Measurements from ENCODE around the gene TMIGD1. TPM values are rescaled to one million over a fixed set of nuclear protein-coding genes. Genes with fewer than 3 reads are reported as not detected.

The TMIGD1 gene
- total RNA-seq, 4 donors from 2014 or later: not detected

GRCh38 chr17:30304778-30305177, 29.1 kb downstream of the TMIGD1 start:
- WGBS, 2 donors: 79 to 85% methylated on average over 3 of the region's 3 CpGs
- no peaks in the 10 kb centered on the region for H3K36me3 ChIP-seq
- intact Hi-C loops (cut with DNase I): no loop called here
- no peak overlapping the region for H3K4me3 ChIP-seq
- TF ChIP-seq, protein P1, sequence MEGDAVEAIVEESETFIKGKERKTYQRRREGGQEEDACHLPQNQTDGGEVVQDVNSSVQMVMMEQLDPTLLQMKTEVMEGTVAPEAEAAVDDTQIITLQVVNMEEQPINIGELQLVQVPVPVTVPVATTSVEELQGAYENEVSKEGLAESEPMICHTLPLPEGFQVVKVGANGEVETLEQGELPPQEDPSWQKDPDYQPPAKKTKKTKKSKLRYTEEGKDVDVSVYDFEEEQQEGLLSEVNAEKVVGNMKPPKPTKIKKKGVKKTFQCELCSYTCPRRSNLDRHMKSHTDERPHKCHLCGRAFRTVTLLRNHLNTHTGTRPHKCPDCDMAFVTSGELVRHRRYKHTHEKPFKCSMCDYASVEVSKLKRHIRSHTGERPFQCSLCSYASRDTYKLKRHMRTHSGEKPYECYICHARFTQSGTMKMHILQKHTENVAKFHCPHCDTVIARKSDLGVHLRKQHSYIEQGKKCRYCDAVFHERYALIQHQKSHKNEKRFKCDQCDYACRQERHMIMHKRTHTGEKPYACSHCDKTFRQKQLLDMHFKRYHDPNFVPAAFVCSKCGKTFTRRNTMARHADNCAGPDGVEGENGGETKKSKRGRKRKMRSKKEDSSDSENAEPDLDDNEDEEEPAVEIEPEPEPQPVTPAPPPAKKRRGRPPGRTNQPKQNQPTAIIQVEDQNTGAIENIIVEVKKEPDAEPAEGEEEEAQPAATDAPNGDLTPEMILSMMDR (IDR thresholded peaks at IDR 0.05): no peak
- TF ChIP-seq POLR2A (IDR thresholded peaks at IDR 0.05): no peak
- H3K4me1 ChIP-seq: no peaks in the 10 kb centered on the region
- DNase-seq: no peak
- no peaks in the 10 kb centered on the region for H3K9me3 ChIP-seq
- H3K27ac ChIP-seq: no peak overlapping the region
- no peaks in the 10 kb centered on the region for H3K27me3 ChIP-seq

GRCh38 chr17:30302241-30302640, 31.6 kb downstream of the TMIGD1 start:
- H3K9me3 ChIP-seq: no peaks in the 10 kb centered on the region
- H3K36me3 ChIP-seq: no peaks in the 10 kb centered on the region
- intact Hi-C loops (cut with DNase I): no loop called here
- no peaks in the 10 kb centered on the region for H3K27me3 ChIP-seq
- no peak overlapping the region for H3K27ac ChIP-seq
- WGBS, 2 donors: 85 to 89% methylated on average over 3 of the region's 3 CpGs
- H3K4me3 ChIP-seq: no peak overlapping the region
- TF ChIP-seq, protein P1 (IDR thresholded peaks at IDR 0.05): no peak
- TF ChIP-seq POLR2A (IDR thresholded peaks at IDR 0.05): no peak
- DNase-seq: no peak
- H3K4me1 ChIP-seq: no peaks in the 10 kb centered on the region

DNA sequence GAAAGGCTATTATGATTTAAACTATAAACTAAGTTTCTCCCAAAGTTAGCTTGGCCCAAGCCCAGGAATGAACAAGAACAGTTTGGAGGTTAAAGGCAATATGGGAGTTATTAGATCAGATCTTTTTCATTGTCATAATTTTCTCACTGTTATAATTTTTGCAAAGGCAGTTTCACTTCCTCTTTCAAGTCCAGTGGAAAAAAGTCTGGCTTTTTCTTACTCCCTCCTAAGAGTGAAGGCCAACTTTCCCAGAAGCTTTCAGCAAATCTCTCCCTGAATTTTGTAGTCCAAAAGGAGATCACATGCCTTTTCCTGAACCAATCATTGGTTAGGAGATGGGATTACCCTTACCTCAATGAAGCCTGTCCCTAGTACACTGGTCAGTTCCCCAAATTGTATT, 33.0 kb downstream of the TMIGD1 start:
- H3K27ac ChIP-seq: no peak overlapping the region
- no peaks in the 10 kb centered on the region for H3K36me3 ChIP-seq
- no peaks in the 10 kb centered on the region for H3K9me3 ChIP-seq
- H3K4me1 ChIP-seq: no peaks in the 10 kb centered on the region
- intact Hi-C loops (cut with DNase I): no loop called here
- DNase-seq: no peak
- H3K4me3 ChIP-seq: no peak overlapping the region
- H3K27me3 ChIP-seq: no peaks in the 10 kb centered on the region
- TF ChIP-seq, protein P1 (IDR thresholded peaks at IDR 0.05): no peak
- TF ChIP-seq POLR2A (IDR thresholded peaks at IDR 0.05): no peak

GRCh38 chr17:30299000-30299399, 34.9 kb downstream of the TMIGD1 start:
- 74 to 76% methylated on average over 1 of the region's 1 CpG for WGBS, 2 donors
- Histone ChIP-seq H3K4me1 (no peaks in the 10 kb centered on the region), H3K4me3 (no peak overlapping the region), H3K36me3 (no peaks in the 10 kb centered on the region), H3K9me3 (no peaks in the 10 kb centered on the region), H3K27me3 (no peaks in the 10 kb centered on the region), H3K27ac (no peak overlapping the region)
- DNase-seq: no peak
- TF ChIP-seq, protein P1 (IDR thresholded peaks at IDR 0.05): peak in 2 of 6 experiments; percentile 23 to 37
- TF ChIP-seq POLR2A (IDR thresholded peaks at IDR 0.05): no peak
- intact Hi-C loops (cut with DNase I): no loop called here

GRCh38 chr17:30297715-30298114, 36.1 kb downstream of the TMIGD1 start:
- no peak overlapping the region for H3K4me3 ChIP-seq
- DNase-seq: no peak
- 86% methylated on average over 1 of the region's 4 CpGs; no CpG with 5 or more reads in 1 of the 2 donors for WGBS, 2 donors
- intact Hi-C loops (cut with DNase I): no loop called here
- H3K36me3 ChIP-seq: no peaks in the 10 kb centered on the region
- TF ChIP-seq, protein P1 (IDR thresholded peaks at IDR 0.05): no peak
- TF ChIP-seq POLR2A (IDR thresholded peaks at IDR 0.05): no peak
- no peaks in the 10 kb centered on the region for H3K4me1 ChIP-seq
- no peaks in the 10 kb centered on the region for H3K27me3 ChIP-seq
- H3K27ac ChIP-seq: no peak overlapping the region
- H3K9me3 ChIP-seq: no peaks in the 10 kb centered on the region
